K562 (cell line): ENCODE results near the gene CCNC. TPM values are rescaled to one million over a fixed set of nuclear protein-coding genes. Genes with fewer than 3 reads are reported as not detected.

ENCODE experiments used
- DPF2 ChIP-seq: fragments of 450-650 bp; IDR thresholded peaks from 2 replicates; pipeline ENCODE4 v1.6.1; 2016
- EP400 ChIP-seq: fragments of 450-650 bp; IDR thresholded peaks from 2 replicates; pipeline ENCODE4 v1.6.1; 2017; ENCODE audit warnings: antibody characterized with exemption, mild to moderate bottlenecking, moderate library complexity
- ETS1 ChIP-seq: conservative IDR thresholded peaks from 2 replicates; pipeline ENCODE4 v1.6.1; 2011; ENCODE audit warnings: low read depth, mild to moderate bottlenecking, low read length; ENCODE audit not compliant: control insufficient read depth
- JUND ChIP-seq, 2 experiments: IDR thresholded peaks; 2 replicates in 1 of 2; 3 replicates in 1 of 2; pipeline ENCODE4 v1.6.1; 2011; ENCODE audit warnings: borderline replicate concordance in 2 of 2, low read depth in 2 of 2, low read length in 2 of 2, improper control_type of control experiment in 1 of 2, missing biosample characterization in 1 of 2, missing genetic modification characterization in 1 of 2, missing genetic modification reagents in 1 of 2
- MAX ChIP-seq: sonication (generic); formaldehyde crosslinking; IDR thresholded peaks from 2 replicates; pipeline ENCODE4 v1.9.0; 2022; ENCODE audit warnings: mild to moderate bottlenecking, missing genetic modification reagents
- RAD21 ChIP-seq, 2 experiments: fragments of 250-450 bp in 1 of 2; fragments of 450-650 bp in 1 of 2; sonication (Bioruptor Pico) in 1 of 2; formaldehyde crosslinking in 1 of 2; IDR thresholded peaks in 1 of 2; conservative IDR thresholded peaks in 1 of 2; 2 replicates each; pipeline versions ENCODE4 v1.4.0 to v1.8.0; 2020 to 2022; ENCODE audit warnings: mild to moderate bottlenecking in 2 of 2, moderate library complexity in 1 of 2
- RBM14 ChIP-seq: fragments of 200-400 bp; formaldehyde crosslinking; IDR thresholded peaks from 2 replicates; pipeline ENCODE4 v1.6.1; 2018; ENCODE audit warnings: low read depth, mild to moderate bottlenecking, low read length, moderate library complexity, borderline replicate concordance; ENCODE audit not compliant: insufficient read depth
- REST ChIP-seq, 2 experiments: fragments of 450-650 bp; formaldehyde crosslinking in 1 of 2; IDR thresholded peaks; 2 replicates each; pipeline versions ENCODE4 v1.4.0 to v1.6.1; 2014 to 2020; ENCODE audit warnings: mild to moderate bottlenecking in 2 of 2, borderline replicate concordance in 1 of 2, low read depth in 1 of 2
- SMARCA4 ChIP-seq: fragments of 450-650 bp; IDR thresholded peaks from 2 replicates; pipeline ENCODE4 v1.6.1; 2016
- polyA plus RNA-seq, 8 experiments: library from polyadenylated mRNA; depleted of rRNA in 4 of 8; stranded (reverse) in 5 of 8; unstranded in 3 of 8; fragments of >200 nt; fragmentation: Nextera tagmentation in 2 of 8; fragmentation: Illumina TruSeq in 1 of 8; extraction: Ambion mirVana in 2 of 8; extraction: Trizol in 1 of 8; gene quantifications; 2 replicates each; pipeline versions ENCODE4 v1.2.1 to v1.2.3, GENCODE V29; 2011 to 2014; ENCODE audit warnings: inconsistent platforms in 1 of 8, missing spikeins in 1 of 8
- total RNA-seq, 7 experiments: library from RNA; depleted of rRNA in 6 of 7; stranded (reverse); fragments of >200 nt in 6 of 7; fragmentation: Illumina TruSeq in 2 of 7; extraction: Trizol in 2 of 7; gene quantifications; 2 replicates each; pipeline versions ENCODE4 v1.2.1 to v1.2.3, GENCODE V29; 2011 to 2021; ENCODE audit warnings: low replicate concordance in 1 of 7

CCNC gene
- total and polyA plus RNA-seq, 9 of the 15 experiments (the other 6 are each of a cell fraction or from before 2014, with no cell fraction given): 68.7 to 177 (median 99.6) TPM

GRCh38 chr6:99575544-99576227, 7.2 kb upstream of the CCNC start (continued):
- TF ChIP-seq JUND (IDR thresholded peaks at IDR 0.05; ENCODE audit: borderline replicate concordance, low read depth, low read length): peak; percentile 38; the same call in 1 of the 2 replicates
- peak; percentile 34; the same call in 1 of the 3 replicates for TF ChIP-seq JUND (tag; IDR thresholded peaks at IDR 0.05; ENCODE audit: borderline replicate concordance, low read depth, low read length)
- TF ChIP-seq ETS1: no peak
- peak; percentile 45; the same call in 1 of the 2 replicates for TF ChIP-seq SMARCA4
- TF ChIP-seq RAD21 (CRISPR knock-in tag; conservative IDR thresholded peaks at IDR 0.05 in 1 of 2, IDR thresholded peaks at IDR 0.05 in 1 of 2): peak in 1 of 2 experiments; percentile 14; a peak in 1 of 4 replicates
- no peak for TF ChIP-seq RBM14
- TF ChIP-seq EP400: no peak
- peak; percentile 47; the same call in 1 of the 2 replicates for TF ChIP-seq DPF2
- TF ChIP-seq REST (IDR thresholded peaks at IDR 0.05; ENCODE audit: borderline replicate concordance): no peak
- TF ChIP-seq REST (CRISPR knock-in tag; IDR thresholded peaks at IDR 0.05; ENCODE audit: low read depth): no peak
- no peak for TF ChIP-seq MAX
